OCI-LY3 (cell line): ENCODE data around the gene ESYT2.

Experiments used
- EZH2phosphoT487 ChIP-seq: fragments of 200-600 bp; shearing (Covaris generic); IDR thresholded peaks from 2 replicates; pipeline ENCODE4 v1.6.1; 2018; ENCODE audit warnings: antibody characterized with exemption, mixed run types, low read depth
- TF ChIP-seq, protein P1 (sequence below): fragments of 200-600, 300-600 bp; sonication (generic); IDR thresholded peaks from 2 replicates; pipeline ENCODE4 v1.5.1; 2014; ENCODE audit warnings: antibody characterized with exemption, low read length, low read depth

DNA sequence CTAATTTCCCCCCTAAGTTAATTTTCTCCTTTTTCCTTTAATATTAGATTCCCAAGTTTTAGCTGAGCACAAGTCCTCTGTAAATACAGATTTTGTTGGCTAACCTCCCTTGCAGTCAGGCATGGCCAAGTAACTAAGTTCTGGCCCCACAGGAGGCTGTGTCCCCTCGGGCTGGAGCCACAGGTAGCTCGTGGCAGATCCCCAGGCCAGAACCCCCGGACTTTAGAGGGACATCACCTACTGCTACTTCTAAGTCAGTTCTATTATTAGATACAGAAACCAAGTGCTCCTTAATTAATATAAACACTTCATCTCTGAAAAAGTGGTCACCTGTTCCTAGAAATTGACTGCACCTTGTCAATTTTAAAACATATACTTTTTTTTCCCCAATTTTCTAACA lies 78.6 kb downstream of the ESYT2 start:
- TF ChIP-seq, protein P1, sequence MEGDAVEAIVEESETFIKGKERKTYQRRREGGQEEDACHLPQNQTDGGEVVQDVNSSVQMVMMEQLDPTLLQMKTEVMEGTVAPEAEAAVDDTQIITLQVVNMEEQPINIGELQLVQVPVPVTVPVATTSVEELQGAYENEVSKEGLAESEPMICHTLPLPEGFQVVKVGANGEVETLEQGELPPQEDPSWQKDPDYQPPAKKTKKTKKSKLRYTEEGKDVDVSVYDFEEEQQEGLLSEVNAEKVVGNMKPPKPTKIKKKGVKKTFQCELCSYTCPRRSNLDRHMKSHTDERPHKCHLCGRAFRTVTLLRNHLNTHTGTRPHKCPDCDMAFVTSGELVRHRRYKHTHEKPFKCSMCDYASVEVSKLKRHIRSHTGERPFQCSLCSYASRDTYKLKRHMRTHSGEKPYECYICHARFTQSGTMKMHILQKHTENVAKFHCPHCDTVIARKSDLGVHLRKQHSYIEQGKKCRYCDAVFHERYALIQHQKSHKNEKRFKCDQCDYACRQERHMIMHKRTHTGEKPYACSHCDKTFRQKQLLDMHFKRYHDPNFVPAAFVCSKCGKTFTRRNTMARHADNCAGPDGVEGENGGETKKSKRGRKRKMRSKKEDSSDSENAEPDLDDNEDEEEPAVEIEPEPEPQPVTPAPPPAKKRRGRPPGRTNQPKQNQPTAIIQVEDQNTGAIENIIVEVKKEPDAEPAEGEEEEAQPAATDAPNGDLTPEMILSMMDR = no peak
- TF ChIP-seq EZH2phosphoT487 = no peak
